HepG2 (cell line): Measurements from ENCODE around the gene OR2AG1. TPM values are rescaled to one million over a fixed set of nuclear protein-coding genes. Genes with fewer than 3 reads are reported as not detected.

Experiments
- ATAC-seq: fragments of 200-7000 bp; cut with Tn5 transposase; 3 replicates; pipeline ENCODE4 v1.9.1; 2020; ENCODE audit warnings: mild to moderate bottlenecking, moderate library complexity
- BruUV-seq: library from RNA; stranded (reverse); fragments of 400-500 nt; replicated peaks from 2 replicates; lab custom pipeline; 2021; lab: Mats Ljungman, UMichigan
- CTCF ChIA-PET: fragments of 300-600 bp; formaldehyde crosslinking; extraction: SDS; loops from one replicate; lab custom pipeline; 2021; ENCODE audit warnings: low total read pairs, inconsistent platforms, low intra/inter-chr PET ratio; lab: Yijun Ruan, JAX
- POLR2A ChIA-PET: fragments of 350-600 bp; sonication (Branson Sonifier 250); formaldehyde crosslinking; loops from one replicate; lab custom pipeline; 2020; ENCODE audit warnings: antibody characterized with exemption, inconsistent platforms; lab: Yijun Ruan, JAX
- DNase-seq: peaks from one replicate; pipeline ENCODE4 v3.0.0-alpha.2; 2015; ENCODE audit warnings: low spot score
- FAIRE-seq: peaks from 3 replicates; lab custom pipeline; 2011; peaks lifted over from hg19 to GRCh38; lab: Jason Lieb, UNC
- H2AFZ ChIP-seq: one replicate; pipeline ENCODE4 v1.6.1; 2011; ENCODE audit warnings: low read length, inconsistent platforms
- H3K27ac ChIP-seq: fragments of 300-600 bp; 3 replicates; pipeline ENCODE4 v1.8.0; 2011; ENCODE audit warnings: mixed run types, mild to moderate bottlenecking, mixed read lengths, low read length, inconsistent platforms; ENCODE audit not compliant: insufficient read depth; ENCODE audit errors: extremely low read length
- H3K27me3 ChIP-seq, 2 experiments: fragments of 200-600 bp in 1 of 2; 2 replicates in 1 of 2; 3 replicates in 1 of 2; pipeline versions ENCODE4 v1.6.0 to v1.8.0; 2011; ENCODE audit warnings: low read length in 2 of 2, mild to moderate bottlenecking in 2 of 2, moderate library complexity in 2 of 2, inconsistent platforms in 1 of 2; ENCODE audit not compliant: insufficient read depth in 2 of 2, control insufficient read depth in 1 of 2
- H3K36me3 ChIP-seq, 2 experiments: fragments of 200-600 bp in 1 of 2; replicated peaks in 1 of 2; 2 replicates in 1 of 2; 3 replicates in 1 of 2; pipeline versions ENCODE4 v1.5.1 to v1.8.0; 2011; ENCODE audit warnings: low read length in 2 of 2, inconsistent platforms in 1 of 2; ENCODE audit not compliant: insufficient read depth in 2 of 2, control insufficient read depth in 1 of 2
- H3K4me1 ChIP-seq: 2 replicates; pipeline ENCODE4 v1.5.1; 2012; ENCODE audit warnings: low read length, inconsistent platforms; ENCODE audit not compliant: insufficient read depth
- H3K4me2 ChIP-seq: 2 replicates; pipeline ENCODE4 v1.6.0; 2011; ENCODE audit warnings: low read depth, low read length, inconsistent platforms
- H3K4me3 ChIP-seq, 3 experiments: fragments of 200-600 bp in 1 of 3; sonication (generic), shearing (Covaris generic) in 1 of 3; replicated peaks in 1 of 3; 2 replicates each; pipeline ENCODE4 v1.5.1; 2011 to 2016; ENCODE audit warnings: low read length in 3 of 3, inconsistent platforms in 2 of 3, low read depth in 2 of 3, mild to moderate bottlenecking in 2 of 3, control low read depth in 1 of 3, mixed read lengths in 1 of 3; ENCODE audit not compliant: insufficient read depth in 1 of 3
- H3K79me2 ChIP-seq: one replicate; pipeline ENCODE4 v1.6.1; 2011; ENCODE audit warnings: low read length, inconsistent platforms; ENCODE audit not compliant: insufficient read depth
- H3K9ac ChIP-seq: 2 replicates; pipeline ENCODE4 v1.6.0; 2011; ENCODE audit warnings: mild to moderate bottlenecking, low read depth, low read length, inconsistent platforms; ENCODE audit not compliant: insufficient read depth
- H3K9me3 ChIP-seq: 2 replicates; pipeline ENCODE4 v1.5.1; 2012; ENCODE audit warnings: mild to moderate bottlenecking, low read length
- H4K20me1 ChIP-seq: 2 replicates; pipeline ENCODE4 v1.6.0; 2011; ENCODE audit warnings: inconsistent platforms, mild to moderate bottlenecking, low read length, moderate library complexity; ENCODE audit not compliant: insufficient read depth
- AGO1 ChIP-seq: fragments of 200-400 bp; formaldehyde crosslinking; IDR thresholded peaks from 2 replicates; pipeline ENCODE4 v1.6.1; 2017; ENCODE audit warnings: mild to moderate bottlenecking, low read depth, low read length, moderate library complexity; ENCODE audit not compliant: poor library complexity, severe bottlenecking
- HNF4A ChIP-seq: sonication (generic); formaldehyde crosslinking; IDR thresholded peaks from 2 replicates; pipeline ENCODE4 v1.4.0; 2020; ENCODE audit warnings: missing genetic modification reagents
- LCORL ChIP-seq, 2 experiments: fragments of 450-650 bp in 1 of 2; sonication (generic) in 1 of 2; formaldehyde crosslinking in 1 of 2; IDR thresholded peaks; 2 replicates each; pipeline versions ENCODE4 v1.5.0 to v1.6.1; 2017 to 2020; ENCODE audit warnings: antibody characterized with exemption in 1 of 2, missing genetic modification reagents in 1 of 2
- NKX3-1 ChIP-seq: sonication (generic); formaldehyde crosslinking; IDR thresholded peaks from 2 replicates; pipeline ENCODE4 v1.5.0; 2020; ENCODE audit warnings: missing genetic modification reagents
- RFXAP ChIP-seq: sonication (generic); formaldehyde crosslinking; IDR thresholded peaks from 2 replicates; pipeline ENCODE4 v1.4.0; 2020; ENCODE audit warnings: missing genetic modification reagents, borderline replicate concordance
- TBL1XR1 ChIP-seq: fragments of 150-350 bp; IDR thresholded peaks from 2 replicates; pipeline ENCODE4 v1.6.1; 2014; ENCODE audit warnings: borderline replicate concordance, low read length; ENCODE audit not compliant: partially characterized antibody
- ZFY ChIP-seq: sonication (generic); formaldehyde crosslinking; IDR thresholded peaks from 2 replicates; pipeline ENCODE4 v1.4.0; 2020; ENCODE audit warnings: missing genetic modification reagents
- ZFYVE20 ChIP-seq: sonication (generic); formaldehyde crosslinking; IDR thresholded peaks from 2 replicates; pipeline ENCODE4 v1.8.0; 2023; ENCODE audit warnings: low read depth, mild to moderate bottlenecking, moderate library complexity, missing genetic modification reagents, borderline replicate concordance
- ZNF205 ChIP-seq: IDR thresholded peaks from 2 replicates; pipeline ENCODE4 v1.6.1; 2018; ENCODE audit warnings: missing biosample characterization, missing genetic modification reagents
- WGBS: methylation state at CpG from one replicate; pipeline ENCODE4 v1.1.6; 2017; ENCODE audit warnings: low lambda C conversion rate; 5-methylcytosine and 5-hydroxymethylcytosine counted together
- in situ Hi-C: cut with HindIII; loops from 2 replicates; pipeline ENCODE4 v1.10.0; 2017; ENCODE audit warnings: low pct_unique_long_range_greater_than_20kb; ENCODE audit not compliant: extremely low pct_ligation_motif_present
- intact Hi-C: fragments of 100-400 bp; cut with micrococcal nuclease; formaldehyde crosslinking; loops from one replicate; pipeline ENCODE4 v1.10.0; 2022; ENCODE audit not compliant: unreplicated experiment
- polyA plus RNA-seq, 8 experiments: library from polyadenylated mRNA; depleted of rRNA in 3 of 8; stranded (reverse) in 7 of 8; unstranded in 1 of 8; fragments of >200 nt; fragmentation: Illumina TruSeq in 4 of 8; extraction: Trizol in 4 of 8; gene quantifications; 2 replicates each; pipeline versions ENCODE4 v1.2.1 to v1.2.3, GENCODE V29; 2011 to 2016; ENCODE audit warnings: low read depth in 4 of 8, missing spikeins in 1 of 8, mixed read lengths in 1 of 8; ENCODE audit not compliant: insufficient read depth in 1 of 8
- total RNA-seq, 5 experiments: library from RNA; depleted of rRNA; stranded (reverse); fragments of >200 nt; fragmentation: Illumina TruSeq; extraction: Trizol; gene quantifications; 2 replicates each; pipeline ENCODE4 v1.2.3, GENCODE V29; 2016; ENCODE audit warnings: low read depth in 1 of 5

OR2AG1 gene
- total and polyA plus RNA-seq, 2 of the 13 experiments (the other 11 are each of a cell fraction or from before 2014, with no cell fraction given): not detected

GRCh38 chr11:6813656-6814055 lies 30.8 kb downstream of the OR2AG1 start (continued):
- TF ChIP-seq ZFYVE20 (CRISPR knock-in tag) (no peak), RFXAP (CRISPR knock-in tag) (no peak), AGO1 (no peak), ZNF205 (no peak), ZFY (CRISPR knock-in tag) (no peak), HNF4A (CRISPR knock-in tag) (no peak), LCORL (IDR thresholded peaks at IDR 0.05) (no peak), LCORL (CRISPR knock-in tag; IDR thresholded peaks at IDR 0.05) (no peak)

GRCh38 chr11:6817694-6818093 lies 34.9 kb downstream of the OR2AG1 start:
- no peaks in the 10 kb centered on the region for H3K79me2 ChIP-seq
- no peak overlapping the region for H3K27ac ChIP-seq
- ATAC-seq (no peak), FAIRE-seq (no peak), DNase-seq (no peak)
- no peak for TF ChIP-seq NKX3-1 (CRISPR knock-in tag)
- TF ChIP-seq TBL1XR1: no peak
- ChIA-PET POLR2A (no interaction called here), CTCF (no interaction called here)
- no peaks in the 10 kb centered on the region for H3K36me3 ChIP-seq
- in situ Hi-C loops (no loop called here), intact Hi-C loops (no loop called here)
- no peaks in the 10 kb centered on the region for H4K20me1 ChIP-seq
- no peaks in the 10 kb centered on the region for H3K9me3 ChIP-seq
- no peaks in the 10 kb centered on the region for H3K4me1 ChIP-seq
- WGBS: 0% methylated on average over 1 of the region's 1 CpG
- no peak overlapping the region for H2AFZ ChIP-seq
- no peaks in the 10 kb centered on the region; a peak in 1 of 5 replicates for H3K27me3 ChIP-seq
- H3K4me3 ChIP-seq: no peak overlapping the region
- no peak overlapping the region for H3K4me2 ChIP-seq
- BruUV-seq: no TSS peak
- H3K9ac ChIP-seq: no peak overlapping the region
